ENCODE measurements around the gene ACSL1. TPM values are rescaled to one million over a fixed set of nuclear protein-coding genes. Genes with fewer than 3 reads are reported as not detected.

ACSL1 gene
- polyA plus RNA-seq, 1 donor: 13.8 TPM

- Histone ChIP-seq H3K36me3 (ENCODE audit: control insufficient read depth, insufficient read depth, low read length) (no peaks in the 10 kb centered on the region), H3K27me3 (ENCODE audit: control insufficient read depth, insufficient read depth, low read length) (peaks cover 2% of the 10 kb centered on the region), H3K4me1 (ENCODE audit: control insufficient read depth, insufficient read depth, low read length) (peaks cover 8% of the 10 kb centered on the region), H3K9me3 (ENCODE audit: control insufficient read depth, low read depth, low read length) (no peaks in the 10 kb centered on the region), H3K4me3 (ENCODE audit: low read length) (no peak overlapping the region), H3K27ac (ENCODE audit: low read length) (no peak overlapping the region)
- no peak for DNase-seq
- WGBS (ENCODE audit: insufficient coverage, low lambda C conversion rate): 78% methylated on average over 4 of the region's 8 CpGs
These were observed 13.1 kb downstream of the ACSL1 start for GRCh38 chr4:184812651-184813181.

- Histone ChIP-seq H3K4me1 (ENCODE audit: control insufficient read depth, insufficient read depth, low read length) (peaks cover 8% of the 10 kb centered on the region), H3K4me3 (ENCODE audit: low read length) (no peak overlapping the region), H3K36me3 (ENCODE audit: control insufficient read depth, insufficient read depth, low read length) (no peaks in the 10 kb centered on the region), H3K27ac (ENCODE audit: low read length) (no peak overlapping the region), H3K9me3 (ENCODE audit: control insufficient read depth, low read depth, low read length) (no peaks in the 10 kb centered on the region), H3K27me3 (ENCODE audit: control insufficient read depth, insufficient read depth, low read length) (peaks cover 4% of the 10 kb centered on the region)
- no peak for DNase-seq
- WGBS (ENCODE audit: insufficient coverage, low lambda C conversion rate): no CpG with 5 or more reads among the region's 6 CpGs
These were observed 13.6 kb downstream of the ACSL1 start for GRCh38 chr4:184812199-184812542.

GRCh38 chr4:184811526-184812198, 14.1 kb downstream of the ACSL1 start:
- H3K4me3 ChIP-seq (ENCODE audit: low read length): no peak overlapping the region
- DNase-seq: no peak

DNA sequence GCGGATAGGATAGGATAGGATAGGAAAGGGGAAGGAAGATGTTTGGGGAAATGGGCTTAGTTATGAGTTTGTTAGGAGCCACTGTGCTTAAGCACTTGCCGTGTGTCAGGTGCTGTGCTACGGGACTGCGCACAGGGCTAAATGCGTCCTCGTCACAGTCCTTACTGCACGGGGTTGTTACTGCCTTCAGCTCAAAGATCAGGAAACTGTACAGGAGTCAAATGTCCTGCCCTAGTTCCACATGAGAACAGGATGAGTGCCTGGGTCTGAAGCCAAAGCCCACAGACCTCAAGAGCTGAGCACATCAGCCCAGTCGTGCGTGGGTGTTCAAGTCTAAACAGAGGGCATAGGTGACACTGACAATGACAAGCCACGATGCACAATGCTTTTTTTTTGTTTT, 15.0 kb downstream of the ACSL1 start:
- DNase-seq: no peak
- Histone ChIP-seq H3K4me3 (ENCODE audit: low read length) (no peak overlapping the region), H3K36me3 (ENCODE audit: control insufficient read depth, insufficient read depth, low read length) (no peaks in the 10 kb centered on the region), H3K27me3 (ENCODE audit: control insufficient read depth, insufficient read depth, low read length) (peaks cover 5% of the 10 kb centered on the region), H3K4me1 (ENCODE audit: control insufficient read depth, insufficient read depth, low read length) (peaks cover 8% of the 10 kb centered on the region), H3K27ac (ENCODE audit: low read length) (no peak overlapping the region), H3K9me3 (ENCODE audit: control insufficient read depth, low read depth, low read length) (no peaks in the 10 kb centered on the region)
- 94% methylated on average over 3 of the region's 10 CpGs for WGBS (ENCODE audit: insufficient coverage, low lambda C conversion rate)

More at GRCh38 chr4:184811526-184812198, 14.1 kb downstream of the ACSL1 start:
- H3K36me3 ChIP-seq (ENCODE audit: control insufficient read depth, insufficient read depth, low read length): no peaks in the 10 kb centered on the region
- H3K27me3 ChIP-seq (ENCODE audit: control insufficient read depth, insufficient read depth, low read length): peaks cover 5% of the 10 kb centered on the region
- WGBS (ENCODE audit: insufficient coverage, low lambda C conversion rate): no CpG with 5 or more reads among the region's 8 CpGs
- H3K27ac ChIP-seq (ENCODE audit: low read length): no peak overlapping the region
- peaks cover 8% of the 10 kb centered on the region for H3K4me1 ChIP-seq (ENCODE audit: control insufficient read depth, insufficient read depth, low read length)
- H3K9me3 ChIP-seq (ENCODE audit: control insufficient read depth, low read depth, low read length): no peaks in the 10 kb centered on the region

- WGBS (ENCODE audit: insufficient coverage, low lambda C conversion rate): no CpG with 5 or more reads among the region's 1 CpG
These were observed 17.1 kb downstream of the ACSL1 start for GRCh38 chr4:184808713-184809050.

DNA sequence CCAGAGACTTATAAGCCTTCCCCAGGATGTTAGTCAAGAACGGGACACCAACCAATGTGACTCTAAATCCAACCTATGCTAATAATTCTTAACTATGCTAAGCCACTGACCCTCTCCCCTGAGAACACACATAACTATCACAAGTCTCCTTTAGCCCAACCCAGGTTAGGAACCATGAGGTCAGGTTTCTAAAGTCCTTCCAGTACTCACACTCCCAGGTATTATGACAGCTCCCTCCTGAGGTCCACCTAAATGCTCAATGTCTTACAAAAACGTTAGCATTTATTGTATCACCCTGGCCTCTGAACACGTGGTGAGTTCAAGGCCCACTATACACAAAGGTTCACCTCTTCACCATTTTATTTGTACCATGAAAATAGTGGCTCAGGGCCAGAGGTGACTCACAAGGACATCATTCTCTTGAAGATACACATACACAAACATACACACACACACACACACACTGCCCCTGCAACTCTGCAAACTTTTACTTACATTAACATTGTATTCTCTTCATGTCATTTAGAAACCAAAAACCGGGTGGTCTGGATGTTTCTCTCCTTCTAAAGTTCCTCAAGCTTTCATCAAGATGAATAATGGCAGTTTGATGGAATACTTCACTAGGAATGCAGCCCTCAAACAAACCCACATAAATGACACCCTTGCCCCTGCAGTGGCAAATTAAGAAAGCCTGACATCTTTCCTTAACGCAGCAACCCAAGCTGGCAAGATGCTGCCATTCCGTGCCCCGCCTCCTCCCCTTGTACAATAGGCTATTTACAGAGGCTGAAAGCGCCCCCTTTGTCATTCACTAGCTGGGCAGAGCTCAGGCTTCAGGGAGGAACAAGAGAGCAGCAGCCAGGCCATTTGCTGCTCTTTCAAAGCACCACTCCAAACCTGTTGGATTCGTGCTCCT, 17.7 kb downstream of the ACSL1 start:
- Histone ChIP-seq H3K9me3 (ENCODE audit: control insufficient read depth, low read depth, low read length) (no peaks in the 10 kb centered on the region), H3K4me1 (ENCODE audit: control insufficient read depth, insufficient read depth, low read length) (no peaks in the 10 kb centered on the region), H3K4me3 (ENCODE audit: low read length) (no peak overlapping the region), H3K36me3 (ENCODE audit: control insufficient read depth, insufficient read depth, low read length) (no peaks in the 10 kb centered on the region), H3K27me3 (ENCODE audit: control insufficient read depth, insufficient read depth, low read length) (peaks cover 5% of the 10 kb centered on the region), H3K27ac (ENCODE audit: low read length) (no peak overlapping the region)
- 60% methylated on average over 2 of the region's 9 CpGs for WGBS (ENCODE audit: insufficient coverage, low lambda C conversion rate)
- DNase-seq: no peak

More at GRCh38 chr4:184808713-184809050, 17.1 kb downstream of the ACSL1 start:
- no peak for DNase-seq
- Histone ChIP-seq H3K9me3 (ENCODE audit: control insufficient read depth, low read depth, low read length) (no peaks in the 10 kb centered on the region), H3K27ac (ENCODE audit: low read length) (no peak overlapping the region), H3K27me3 (ENCODE audit: control insufficient read depth, insufficient read depth, low read length) (peaks cover 5% of the 10 kb centered on the region), H3K36me3 (ENCODE audit: control insufficient read depth, insufficient read depth, low read length) (no peaks in the 10 kb centered on the region), H3K4me1 (ENCODE audit: control insufficient read depth, insufficient read depth, low read length) (no peaks in the 10 kb centered on the region), H3K4me3 (ENCODE audit: low read length) (no peak overlapping the region)

GRCh38 chr4:184807256-184807655, 18.5 kb downstream of the ACSL1 start:
- no peak for DNase-seq
- Histone ChIP-seq H3K36me3 (ENCODE audit: control insufficient read depth, insufficient read depth, low read length) (no peaks in the 10 kb centered on the region), H3K27me3 (ENCODE audit: control insufficient read depth, insufficient read depth, low read length) (peaks cover 5% of the 10 kb centered on the region), H3K4me1 (ENCODE audit: control insufficient read depth, insufficient read depth, low read length) (no peaks in the 10 kb centered on the region), H3K9me3 (ENCODE audit: control insufficient read depth, low read depth, low read length) (no peaks in the 10 kb centered on the region), H3K4me3 (ENCODE audit: low read length) (no peak overlapping the region), H3K27ac (ENCODE audit: low read length) (no peak overlapping the region)
- 100% methylated on average over 2 of the region's 3 CpGs for WGBS (ENCODE audit: insufficient coverage, low lambda C conversion rate)

- Histone ChIP-seq H3K9me3 (ENCODE audit: control insufficient read depth, low read depth, low read length) (no peaks in the 10 kb centered on the region), H3K27ac (ENCODE audit: low read length) (no peak overlapping the region), H3K27me3 (ENCODE audit: control insufficient read depth, insufficient read depth, low read length) (peaks cover 5% of the 10 kb centered on the region), H3K4me1 (ENCODE audit: control insufficient read depth, insufficient read depth, low read length) (no peaks in the 10 kb centered on the region), H3K4me3 (ENCODE audit: low read length) (no peak overlapping the region), H3K36me3 (ENCODE audit: control insufficient read depth, insufficient read depth, low read length) (no peaks in the 10 kb centered on the region)
- no peak for DNase-seq
- WGBS (ENCODE audit: insufficient coverage, low lambda C conversion rate): no CpG with 5 or more reads among the region's 1 CpG
These were observed 19.1 kb downstream of the ACSL1 start for GRCh38 chr4:184806711-184807110.

DNA sequence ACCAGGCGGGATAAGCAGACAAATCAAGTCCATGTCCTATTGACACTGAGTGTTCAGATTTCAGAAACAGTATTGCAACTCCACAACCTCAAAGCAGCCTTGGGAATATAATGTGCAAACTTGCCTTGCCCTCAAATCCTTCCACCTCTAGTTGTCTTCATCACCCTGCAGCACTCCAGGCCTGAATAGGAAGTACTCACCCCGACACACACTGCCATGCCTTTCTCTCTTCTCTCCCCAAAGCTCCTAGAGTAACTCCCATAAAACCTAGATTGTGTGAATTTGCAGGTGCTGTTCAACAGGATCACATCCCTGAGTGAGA, 19.6 kb downstream of the ACSL1 start:
- no peaks in the 10 kb centered on the region for H3K9me3 ChIP-seq (ENCODE audit: control insufficient read depth, low read depth, low read length)
- H3K4me3 ChIP-seq (ENCODE audit: low read length): no peak overlapping the region
- no peak overlapping the region for H3K27ac ChIP-seq (ENCODE audit: low read length)
- no peaks in the 10 kb centered on the region for H3K36me3 ChIP-seq (ENCODE audit: control insufficient read depth, insufficient read depth, low read length)
- no peak for DNase-seq
- WGBS (ENCODE audit: insufficient coverage, low lambda C conversion rate): no CpG with 5 or more reads among the region's 2 CpGs
- peaks cover 5% of the 10 kb centered on the region for H3K27me3 ChIP-seq (ENCODE audit: control insufficient read depth, insufficient read depth, low read length)
- H3K4me1 ChIP-seq (ENCODE audit: control insufficient read depth, insufficient read depth, low read length): no peaks in the 10 kb centered on the region

GRCh38 chr4:184805462-184806228, 20.1 kb downstream of the ACSL1 start:
- no peak overlapping the region for H3K4me3 ChIP-seq (ENCODE audit: low read length)
- H3K9me3 ChIP-seq (ENCODE audit: control insufficient read depth, low read depth, low read length): no peaks in the 10 kb centered on the region
- H3K27me3 ChIP-seq (ENCODE audit: control insufficient read depth, insufficient read depth, low read length): peaks cover 5% of the 10 kb centered on the region
- DNase-seq: peak; percentile 16 to 46
- no peak overlapping the region for H3K27ac ChIP-seq (ENCODE audit: low read length)
- no CpG with 5 or more reads among the region's 11 CpGs for WGBS (ENCODE audit: insufficient coverage, low lambda C conversion rate)
- H3K36me3 ChIP-seq (ENCODE audit: control insufficient read depth, insufficient read depth, low read length): no peaks in the 10 kb centered on the region
- no peaks in the 10 kb centered on the region for H3K4me1 ChIP-seq (ENCODE audit: control insufficient read depth, insufficient read depth, low read length)
